GM12878 (cell line): ENCODE measurements around the gene ATP6V0A1. TPM values are rescaled to one million over a fixed set of nuclear protein-coding genes. Genes with fewer than 3 reads are reported as not detected.

Experiments
- ATAC-seq: fragments of 200-7000 bp; cut with Tn5 transposase; 3 replicates; pipeline ENCODE4 v1.9.1; 2020; ENCODE audit warnings: mild to moderate bottlenecking, moderate library complexity
- BruUV-seq: library from RNA; stranded (reverse); fragments of 400-500 nt; replicated peaks from 2 replicates; lab custom pipeline; 2021; lab: Mats Ljungman, UMichigan
- CTCF ChIA-PET: fragments of 300-600 bp; sonication (Branson Sonifier 250); formaldehyde crosslinking; extraction: SDS; loops from one replicate; lab custom pipeline; 2021; ENCODE audit warnings: inconsistent platforms; lab: Yijun Ruan, JAX
- POLR2A ChIA-PET: fragments of 350-600 bp; formaldehyde crosslinking; extraction: SDS; loops from one replicate; lab custom pipeline; 2021; ENCODE audit warnings: inconsistent platforms; lab: Charles Lee
- RAD21 ChIA-PET: fragments of 300-600 bp; sonication (Branson Sonifier 250); formaldehyde crosslinking; loops from one replicate; lab custom pipeline; 2023; ENCODE audit warnings: antibody characterized with exemption; ENCODE audit not compliant: unreplicated experiment; lab: Charles Lee
- SMC1A ChIA-PET: fragments of 300-600 bp; sonication (Branson Sonifier 250); formaldehyde crosslinking; loops from one replicate; lab custom pipeline; 2023; ENCODE audit not compliant: unreplicated experiment, uncharacterized antibody; lab: Charles Lee
- DNase-seq: peaks from one replicate; pipeline ENCODE4 v3.0.0-alpha.2; 2011; ENCODE audit warnings: low read depth, low spot score
- FAIRE-seq: peaks from 3 replicates; lab custom pipeline; 2011; peaks lifted over from hg19 to GRCh38; lab: Jason Lieb, UNC
- H2AFZ ChIP-seq: 2 replicates; pipeline ENCODE4 v1.6.0; 2011; ENCODE audit warnings: low read depth, low read length, control low read depth; ENCODE audit not compliant: control insufficient read depth
- H3K27ac ChIP-seq: 2 replicates; pipeline ENCODE4 v1.5.1; 2011; ENCODE audit warnings: control low read depth; ENCODE audit not compliant: control insufficient read depth, insufficient read depth
- H3K27me3 ChIP-seq, 2 experiments: replicated peaks in 1 of 2; 2 replicates each; pipeline versions ENCODE4 v1.6.0 to v1.6.1; 2011; ENCODE audit warnings: low read length in 1 of 2; ENCODE audit not compliant: control insufficient read depth in 2 of 2, insufficient read depth in 2 of 2
- H3K36me3 ChIP-seq, 2 experiments: 2 replicates each; pipeline ENCODE4 v1.5.1; 2011; ENCODE audit warnings: low read length in 1 of 2; ENCODE audit not compliant: control insufficient read depth in 2 of 2, insufficient read depth in 2 of 2
- H3K4me1 ChIP-seq: 2 replicates; pipeline ENCODE4 v1.6.1; 2011; ENCODE audit warnings: mild to moderate bottlenecking, low read length, moderate library complexity, mixed read lengths; ENCODE audit not compliant: control insufficient read depth, insufficient read depth
- H3K4me2 ChIP-seq: 2 replicates; pipeline ENCODE4 v1.6.0; 2011; ENCODE audit warnings: control low read depth; ENCODE audit not compliant: control insufficient read depth, insufficient read depth
- H3K4me3 ChIP-seq: fragments of 200-600 bp; sonication (generic); 2 replicates; pipeline ENCODE4 v1.5.1; 2016
- H3K79me2 ChIP-seq: 2 replicates; pipeline ENCODE4 v1.6.0; 2011; ENCODE audit warnings: low read length; ENCODE audit not compliant: control insufficient read depth, insufficient read depth
- H3K9ac ChIP-seq: 2 replicates; pipeline ENCODE4 v1.8.0; 2011; ENCODE audit warnings: low read length, control low read depth, mixed read lengths; ENCODE audit not compliant: control insufficient read depth, insufficient read depth
- H3K9me3 ChIP-seq: replicated peaks from 3 replicates; pipeline ENCODE4 v1.5.1; 2011; ENCODE audit warnings: mild to moderate bottlenecking, low read length; ENCODE audit not compliant: control insufficient read depth, insufficient read depth
- H4K20me1 ChIP-seq: 2 replicates; pipeline ENCODE4 v1.6.0; 2011; ENCODE audit not compliant: control insufficient read depth, insufficient read depth
- ATF2 ChIP-seq: IDR thresholded peaks from 2 replicates; pipeline ENCODE4 v1.6.1; 2012; ENCODE audit warnings: low read length, inconsistent platforms
- CEBPB ChIP-seq, 2 experiments: fragments of 150-350 bp in 1 of 2; IDR thresholded peaks; 2 replicates each; pipeline ENCODE4 v1.6.1; 2012 to 2014; ENCODE audit warnings: low read depth in 2 of 2, low read length in 2 of 2, borderline replicate concordance in 1 of 2, inconsistent platforms in 1 of 2
- EP300 ChIP-seq, 2 experiments: fragments of 150-350 bp in 1 of 2; IDR thresholded peaks; 2 replicates each; pipeline ENCODE4 v1.6.1; 2011 to 2012; ENCODE audit warnings: low read depth in 2 of 2, low read length in 2 of 2, borderline replicate concordance in 1 of 2, improper control_type of control experiment in 1 of 2, inconsistent platforms in 1 of 2; ENCODE audit not compliant: control insufficient read depth in 1 of 2
- KDM1A ChIP-seq: fragments of 200-600 bp; sonication (generic); IDR thresholded peaks from 2 replicates; pipeline ENCODE4 v1.6.1; 2016; ENCODE audit warnings: borderline replicate concordance
- LARP7 ChIP-seq: fragments of 450-650 bp; IDR thresholded peaks from 2 replicates; pipeline ENCODE4 v1.6.1; 2017; ENCODE audit warnings: mild to moderate bottlenecking
- MTA3 ChIP-seq: IDR thresholded peaks from 2 replicates; pipeline ENCODE4 v1.6.1; 2012; ENCODE audit warnings: low read length, inconsistent platforms, borderline replicate concordance
- MYB ChIP-seq: fragments of 150-350 bp; IDR thresholded peaks from 2 replicates; pipeline ENCODE4 v1.6.1; 2014; ENCODE audit warnings: mild to moderate bottlenecking, low read depth, low read length, borderline replicate concordance
- NR2F1 ChIP-seq: fragments of 450-650 bp; conservative IDR thresholded peaks from 2 replicates; pipeline ENCODE4 v1.6.1; 2017; ENCODE audit warnings: mild to moderate bottlenecking
- RUNX3 ChIP-seq: IDR thresholded peaks from 2 replicates; pipeline ENCODE4 v1.6.1; 2012; ENCODE audit warnings: low read length, inconsistent platforms
- SMAD5 ChIP-seq: IDR thresholded peaks from 2 replicates; pipeline ENCODE4 v1.6.1; 2016; ENCODE audit warnings: antibody characterized with exemption, low read depth
- SMC3 ChIP-seq: IDR thresholded peaks from 2 replicates; pipeline ENCODE4 v1.6.1; 2011; ENCODE audit warnings: low read length, improper control_type of control experiment, borderline replicate concordance
- WGBS: methylation state at CpG from one replicate; pipeline ENCODE4 v1.1.6; 2016; ENCODE audit warnings: low lambda C conversion rate; ENCODE audit not compliant: insufficient replicate concordance, insufficient coverage; ENCODE audit errors: missing lambda C conversion rate; 5-methylcytosine and 5-hydroxymethylcytosine counted together
- in situ Hi-C: fragments of 300-500 bp; cut with MboI; formaldehyde crosslinking; loops from 9 replicates; pipeline ENCODE4 v1.14.3; 2018; ENCODE audit warnings: mixed read lengths
- intact Hi-C: fragments of 100-400 bp; cut with micrococcal nuclease; formaldehyde crosslinking; loops from one replicate; pipeline ENCODE4 v1.14.2; 2022; ENCODE audit not compliant: unreplicated experiment
- polyA plus RNA-seq, 11 experiments: library from polyadenylated mRNA; depleted of rRNA in 4 of 11; unstranded in 6 of 11; stranded (reverse) in 5 of 11; fragments of >200 nt; fragmentation: Nextera tagmentation in 4 of 11; fragmentation: Illumina TruSeq in 1 of 11; extraction: Ambion mirVana in 4 of 11; extraction: Trizol in 1 of 11; gene quantifications; 1 replicate in 1 of 11; 2 replicates in 10 of 11; pipeline versions ENCODE4 v1.2.1 to v1.2.3, GENCODE V29; 2011 to 2016; ENCODE audit warnings: inconsistent platforms in 2 of 11, missing spikeins in 2 of 11, low read depth in 1 of 11
- total RNA-seq, 4 experiments: library from RNA; depleted of rRNA in 3 of 4; stranded (reverse); fragments of >200 nt in 3 of 4; fragmentation: Illumina TruSeq in 1 of 4; extraction: Trizol in 1 of 4; gene quantifications; 2 replicates each; pipeline versions ENCODE4 v1.2.1 to v1.2.3, GENCODE V29; 2013 to 2021
- TF ChIP-seq, protein P1 (sequence below): IDR thresholded peaks from 2 replicates; pipeline ENCODE4 v1.6.1; 2012; ENCODE audit warnings: low read depth, low read length, improper control_type of control experiment
- TF ChIP-seq, protein P2 (sequence below): fragments of 450-650 bp; IDR thresholded peaks from 2 replicates; pipeline ENCODE4 v1.6.1; 2018; ENCODE audit warnings: mild to moderate bottlenecking, low read depth, moderate library complexity; ENCODE audit not compliant: partially characterized antibody
- TF ChIP-seq, protein P3 (sequence below): IDR thresholded peaks from 2 replicates; pipeline ENCODE4 v1.6.1; 2011; ENCODE audit warnings: low read depth, low read length, improper control_type of control experiment, borderline replicate concordance

The ATP6V0A1 gene
- total and polyA plus RNA-seq, 10 of the 15 experiments (the other 5 are each of a cell fraction or from before 2014, with no cell fraction given): 3.0 to 76.6 (median 30.9) TPM

DNA sequence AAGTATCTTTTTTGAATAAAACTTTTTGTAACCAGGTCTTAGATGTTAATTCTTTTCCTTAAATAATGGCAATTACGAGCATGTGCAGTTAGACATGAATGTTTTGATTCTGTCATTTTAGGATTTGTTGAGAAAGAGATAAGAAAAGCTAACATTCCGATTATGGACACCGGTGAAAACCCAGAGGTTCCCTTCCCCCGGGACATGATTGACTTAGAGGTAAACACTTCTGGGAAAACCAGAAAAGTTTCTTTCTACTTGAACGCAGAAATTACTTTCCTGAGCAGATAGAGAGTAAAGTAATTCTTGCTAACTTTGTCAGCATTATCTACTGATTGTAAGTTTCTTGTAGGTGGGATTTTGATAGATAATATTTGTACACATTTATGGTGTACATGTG, 9.2 kb downstream of the ATP6V0A1 start:
- Histone ChIP-seq H3K36me3 (peaks cover 0 to 12% of the 10 kb centered on the region in 2 experiments; a peak in 3 of 4 replicates), H3K9ac (no peak overlapping the region), H3K79me2 (0 out of 2 replicates have a peak, but pooled peaks cover 3% of the 10 kb centered on the region), H3K27me3 (no peaks in the 10 kb centered on the region), H3K4me1 (no peaks in the 10 kb centered on the region), H3K4me2 (no peak overlapping the region), H3K4me3 (no peak overlapping the region), H3K9me3 (no peaks in the 10 kb centered on the region), H2AFZ (no peak overlapping the region), H3K27ac (no peak overlapping the region), H4K20me1 (no peaks in the 10 kb centered on the region)
- no TSS peak for BruUV-seq
- ChIA-PET POLR2A (no interaction called here), RAD21 (no interaction called here), CTCF (interaction anchor here (0.6 to 1.3 kb wide), 2 partner anchors 28 to 50 kb away, joined by 3 read pairs; no protein-coding TSS in a partner anchor), SMC1A (interaction anchor here (1.1 to 1.9 kb wide), 5 partner anchors 8 to 39 kb away, joined by 3 to 7 read pairs (median 3); no protein-coding TSS in a partner anchor)
- ATAC-seq (no peak), DNase-seq (no peak), FAIRE-seq (no peak)
- intact Hi-C loops (no loop called here), in situ Hi-C loops (no loop called here)
- TF ChIP-seq CEBPB (IDR thresholded peaks at IDR 0.05; ENCODE audit: borderline replicate concordance in 1 of 2, low read depth in 2 of 2, low read length in 2 of 2) (no peak), MTA3 (no peak), EP300 (IDR thresholded peaks at IDR 0.05; ENCODE audit: borderline replicate concordance in 1 of 2, control insufficient read depth in 1 of 2, low read depth in 2 of 2, low read length in 2 of 2) (no peak), RUNX3 (no peak), MYB (no peak), SMAD5 (no peak), ATF2 (no peak), SMC3 (no peak), KDM1A (no peak), NR2F1 (no peak), LARP7 (no peak)
- TF ChIP-seq, protein P1, sequence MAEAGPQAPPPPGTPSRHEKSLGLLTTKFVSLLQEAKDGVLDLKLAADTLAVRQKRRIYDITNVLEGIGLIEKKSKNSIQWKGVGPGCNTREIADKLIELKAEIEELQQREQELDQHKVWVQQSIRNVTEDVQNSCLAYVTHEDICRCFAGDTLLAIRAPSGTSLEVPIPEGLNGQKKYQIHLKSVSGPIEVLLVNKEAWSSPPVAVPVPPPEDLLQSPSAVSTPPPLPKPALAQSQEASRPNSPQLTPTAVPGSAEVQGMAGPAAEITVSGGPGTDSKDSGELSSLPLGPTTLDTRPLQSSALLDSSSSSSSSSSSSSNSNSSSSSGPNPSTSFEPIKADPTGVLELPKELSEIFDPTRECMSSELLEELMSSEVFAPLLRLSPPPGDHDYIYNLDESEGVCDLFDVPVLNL: no peak
- TF ChIP-seq, protein P2, sequence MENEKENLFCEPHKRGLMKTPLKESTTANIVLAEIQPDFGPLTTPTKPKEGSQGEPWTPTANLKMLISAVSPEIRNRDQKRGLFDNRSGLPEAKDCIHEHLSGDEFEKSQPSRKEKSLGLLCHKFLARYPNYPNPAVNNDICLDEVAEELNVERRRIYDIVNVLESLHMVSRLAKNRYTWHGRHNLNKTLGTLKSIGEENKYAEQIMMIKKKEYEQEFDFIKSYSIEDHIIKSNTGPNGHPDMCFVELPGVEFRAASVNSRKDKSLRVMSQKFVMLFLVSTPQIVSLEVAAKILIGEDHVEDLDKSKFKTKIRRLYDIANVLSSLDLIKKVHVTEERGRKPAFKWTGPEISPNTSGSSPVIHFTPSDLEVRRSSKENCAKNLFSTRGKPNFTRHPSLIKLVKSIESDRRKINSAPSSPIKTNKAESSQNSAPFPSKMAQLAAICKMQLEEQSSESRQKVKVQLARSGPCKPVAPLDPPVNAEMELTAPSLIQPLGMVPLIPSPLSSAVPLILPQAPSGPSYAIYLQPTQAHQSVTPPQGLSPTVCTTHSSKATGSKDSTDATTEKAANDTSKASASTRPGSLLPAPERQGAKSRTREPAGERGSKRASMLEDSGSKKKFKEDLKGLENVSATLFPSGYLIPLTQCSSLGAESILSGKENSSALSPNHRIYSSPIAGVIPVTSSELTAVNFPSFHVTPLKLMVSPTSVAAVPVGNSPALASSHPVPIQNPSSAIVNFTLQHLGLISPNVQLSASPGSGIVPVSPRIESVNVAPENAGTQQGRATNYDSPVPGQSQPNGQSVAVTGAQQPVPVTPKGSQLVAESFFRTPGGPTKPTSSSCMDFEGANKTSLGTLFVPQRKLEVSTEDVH: no peak
- TF ChIP-seq, protein P3, sequence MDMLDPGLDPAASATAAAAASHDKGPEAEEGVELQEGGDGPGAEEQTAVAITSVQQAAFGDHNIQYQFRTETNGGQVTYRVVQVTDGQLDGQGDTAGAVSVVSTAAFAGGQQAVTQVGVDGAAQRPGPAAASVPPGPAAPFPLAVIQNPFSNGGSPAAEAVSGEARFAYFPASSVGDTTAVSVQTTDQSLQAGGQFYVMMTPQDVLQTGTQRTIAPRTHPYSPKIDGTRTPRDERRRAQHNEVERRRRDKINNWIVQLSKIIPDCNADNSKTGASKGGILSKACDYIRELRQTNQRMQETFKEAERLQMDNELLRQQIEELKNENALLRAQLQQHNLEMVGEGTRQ: no peak
- WGBS: 83% methylated on average over 5 of the region's 5 CpGs
